ENCODE measurements around the gene GDPD5.

Gene GDPD5

DNA sequence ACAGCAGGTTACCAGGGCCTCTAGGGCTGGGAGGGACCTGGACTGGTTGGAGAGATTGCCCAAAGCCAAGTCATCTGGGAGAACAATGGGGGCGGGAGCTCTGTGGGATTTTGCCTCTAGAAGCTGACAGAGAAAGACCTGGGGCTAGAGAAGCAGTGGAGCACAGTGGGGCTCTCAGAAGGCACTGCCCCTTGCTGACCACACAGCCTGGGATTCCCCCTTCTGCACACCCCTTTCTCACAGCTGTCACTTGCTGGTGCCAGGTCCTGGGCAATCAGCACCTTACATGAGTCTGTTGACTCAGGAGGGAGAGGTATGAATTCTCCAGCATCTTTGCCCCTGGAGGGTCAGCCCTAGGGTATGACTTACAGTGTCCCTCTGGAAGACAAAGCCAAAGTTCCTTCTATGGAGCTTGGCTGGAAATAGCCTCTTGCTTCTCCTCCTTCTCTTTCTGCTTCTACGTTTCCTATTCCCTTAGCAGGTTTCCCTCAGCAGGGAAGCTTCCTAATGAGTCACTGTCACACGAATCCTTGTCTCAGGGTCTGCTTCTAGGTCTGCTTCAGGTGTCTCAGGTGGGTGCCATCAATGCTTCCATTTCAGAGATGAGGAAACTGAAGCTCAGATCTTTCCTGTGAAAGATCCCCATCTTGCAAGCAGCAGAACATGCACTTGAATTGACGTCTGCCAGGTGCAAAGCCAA, 27.0 kb downstream of the GDPD5 start:
- no peak overlapping the region for H3K4me2 ChIP-seq (ENCODE audit: low read length, poor library complexity, severe bottlenecking)
- peaks cover 18% of the 10 kb centered on the region for H3K4me1 ChIP-seq (ENCODE audit: control insufficient read depth, insufficient read depth, low read depth, low read length)
- DNase-seq: no peak
- no peak overlapping the region for H2AFZ ChIP-seq (ENCODE audit: low read depth, low read length)
- peak overlapping the region in 1 of 2 experiments; percentile 57 for H3K4me3 ChIP-seq (ENCODE audit: insufficient read depth in 1 of 2, low read depth in 1 of 2, low read length in 2 of 2)
- H3K18ac ChIP-seq (ENCODE audit: low read depth in 1 of 2, low read length in 2 of 2): no peak overlapping the region
- H4K8ac ChIP-seq (ENCODE audit: low read length): no peak overlapping the region
- no peak overlapping the region for H3K23ac ChIP-seq (ENCODE audit: low read length in 2 of 2)
- H2BK15ac ChIP-seq (ENCODE audit: low read depth, poor library complexity, severe bottlenecking): no peak overlapping the region
- H2AK5ac ChIP-seq (ENCODE audit: low read length, severe bottlenecking): peak overlapping the region; percentile 19
- H3K79me1 ChIP-seq (replicated peaks; ENCODE audit: low read length, poor library complexity, severe bottlenecking): no peaks in the 10 kb centered on the region
- no peak overlapping the region for H4K91ac ChIP-seq (ENCODE audit: low read length)
- no peak overlapping the region for H3K14ac ChIP-seq (ENCODE audit: low read length in 2 of 2)
- H3K27me3 ChIP-seq (ENCODE audit: control insufficient read depth in 1 of 2, insufficient read depth in 1 of 2, low read length in 2 of 2): no peaks in the 10 kb centered on the region
- WGBS: 57% methylated on average over 4 of the region's 4 CpGs
- H2BK120ac ChIP-seq (ENCODE audit: low read depth, low read length): no peak overlapping the region
- H3K36me3 ChIP-seq (ENCODE audit: control insufficient read depth in 1 of 2, insufficient read depth in 2 of 2, low read depth in 1 of 2, low read length in 2 of 2): no peaks in the 10 kb centered on the region
- no peaks in the 10 kb centered on the region for H3K9me3 ChIP-seq (ENCODE audit: control insufficient read depth, low read length)
- H3K4ac ChIP-seq (ENCODE audit: low read depth in 1 of 2, low read length in 2 of 2): no peak overlapping the region
- no peak overlapping the region for H3K27ac ChIP-seq (ENCODE audit: low read length, poor library complexity, severe bottlenecking)
- no peak overlapping the region for H2BK5ac ChIP-seq (ENCODE audit: low read depth, low read length, poor library complexity, severe bottlenecking)
- peak overlapping the region; percentile 50 for H3K9ac ChIP-seq (ENCODE audit: low read length)
- peak overlapping the region in 1 of 2 experiments; percentile 73 for H2BK12ac ChIP-seq (ENCODE audit: low read length in 2 of 2)

DNA sequence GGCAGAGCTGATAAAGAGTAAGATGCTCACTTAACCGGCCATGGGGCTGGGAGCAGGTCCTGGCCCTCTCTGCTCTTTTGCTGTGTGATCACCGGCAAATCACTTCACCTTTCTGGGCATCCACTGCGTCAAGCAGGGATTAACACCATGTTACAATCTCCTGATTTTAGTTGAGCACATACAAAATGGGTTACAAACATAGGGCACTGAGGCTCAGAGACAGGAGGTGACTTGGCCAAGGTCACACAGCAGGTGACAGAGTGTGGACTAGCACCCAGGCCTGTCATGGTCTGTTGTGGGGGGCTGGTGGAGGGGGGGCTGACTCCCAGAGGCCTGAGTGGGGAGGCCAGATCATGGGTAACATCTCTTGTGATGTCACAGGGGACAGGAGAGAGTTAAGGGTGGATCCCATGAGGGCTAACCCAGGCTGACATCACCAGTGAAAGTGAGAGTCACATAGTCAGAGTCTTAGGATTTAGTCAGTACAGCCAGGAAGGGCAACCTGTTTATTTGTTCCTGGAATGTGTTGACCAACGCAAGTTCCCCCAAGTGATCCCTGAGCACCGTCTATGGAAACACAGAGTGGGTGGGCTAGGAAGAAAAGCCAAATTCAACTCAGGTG, 27.8 kb downstream of the GDPD5 start:
- H3K27me3 ChIP-seq (ENCODE audit: control insufficient read depth in 1 of 2, insufficient read depth in 1 of 2, low read length in 2 of 2): no peaks in the 10 kb centered on the region
- 85% methylated on average over 5 of the region's 5 CpGs for WGBS
- no peaks in the 10 kb centered on the region for H3K9me3 ChIP-seq (ENCODE audit: control insufficient read depth, low read length)
- H3K4me3 ChIP-seq (ENCODE audit: insufficient read depth in 1 of 2, low read depth in 1 of 2, low read length in 2 of 2): no peak overlapping the region
- no peak overlapping the region for H2BK120ac ChIP-seq (ENCODE audit: low read depth, low read length)
- H3K18ac ChIP-seq (ENCODE audit: low read depth in 1 of 2, low read length in 2 of 2): no peak overlapping the region
- no peak for DNase-seq
- H4K91ac ChIP-seq (ENCODE audit: low read length): no peak overlapping the region
- peaks cover 18% of the 10 kb centered on the region for H3K4me1 ChIP-seq (ENCODE audit: control insufficient read depth, insufficient read depth, low read depth, low read length)
- no peak overlapping the region for H3K4ac ChIP-seq (ENCODE audit: low read depth in 1 of 2, low read length in 2 of 2)
- no peak overlapping the region for H3K9ac ChIP-seq (ENCODE audit: low read length)
- H2BK12ac ChIP-seq (ENCODE audit: low read length in 2 of 2): no peak overlapping the region
- H4K8ac ChIP-seq (ENCODE audit: low read length): no peak overlapping the region
- H2AFZ ChIP-seq (ENCODE audit: low read depth, low read length): no peak overlapping the region
- no peak overlapping the region for H3K4me2 ChIP-seq (ENCODE audit: low read length, poor library complexity, severe bottlenecking)
- no peak overlapping the region for H2AK5ac ChIP-seq (ENCODE audit: low read length, severe bottlenecking)
- no peaks in the 10 kb centered on the region for H3K36me3 ChIP-seq (ENCODE audit: control insufficient read depth in 1 of 2, insufficient read depth in 2 of 2, low read depth in 1 of 2, low read length in 2 of 2)
- no peak overlapping the region for H3K27ac ChIP-seq (ENCODE audit: low read length, poor library complexity, severe bottlenecking)
- H2BK15ac ChIP-seq (ENCODE audit: low read depth, poor library complexity, severe bottlenecking): no peak overlapping the region
- no peak overlapping the region for H3K14ac ChIP-seq (ENCODE audit: low read length in 2 of 2)
- no peaks in the 10 kb centered on the region for H3K79me1 ChIP-seq (replicated peaks; ENCODE audit: low read length, poor library complexity, severe bottlenecking)
- no peak overlapping the region for H2BK5ac ChIP-seq (ENCODE audit: low read depth, low read length, poor library complexity, severe bottlenecking)
- no peak overlapping the region for H3K23ac ChIP-seq (ENCODE audit: low read length in 2 of 2)

DNA sequence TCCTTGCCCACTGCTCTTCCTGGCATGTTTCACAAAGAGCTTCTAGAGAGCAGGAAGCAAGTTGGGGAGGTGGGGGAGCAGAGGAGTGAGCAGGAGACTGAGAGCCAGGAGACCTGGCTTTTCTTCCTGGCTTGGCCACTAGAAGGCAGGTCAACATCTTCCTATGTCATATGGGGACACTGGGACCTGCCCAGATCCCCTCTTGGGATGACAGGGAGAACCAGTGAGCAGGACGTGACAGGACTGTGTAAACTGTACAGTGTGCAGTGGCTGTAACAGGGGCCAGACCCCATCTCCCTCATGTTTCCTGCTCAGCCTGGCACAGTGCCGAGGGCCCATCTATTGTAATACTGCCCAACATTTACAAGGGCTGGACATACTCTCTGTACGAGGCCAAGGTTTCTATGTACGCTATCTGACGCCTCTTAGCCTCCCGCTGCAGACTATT, 29.4 kb downstream of the GDPD5 start:
- H3K9me3 ChIP-seq (ENCODE audit: control insufficient read depth, low read length): no peaks in the 10 kb centered on the region
- H2BK5ac ChIP-seq (ENCODE audit: low read depth, low read length, poor library complexity, severe bottlenecking): no peak overlapping the region
- peaks cover 24% of the 10 kb centered on the region for H3K4me1 ChIP-seq (ENCODE audit: control insufficient read depth, insufficient read depth, low read depth, low read length)
- no peak overlapping the region for H3K4me3 ChIP-seq (ENCODE audit: insufficient read depth in 1 of 2, low read depth in 1 of 2, low read length in 2 of 2)
- no peak overlapping the region for H3K23ac ChIP-seq (ENCODE audit: low read length in 2 of 2)
- no peak overlapping the region for H4K91ac ChIP-seq (ENCODE audit: low read length)
- no peak overlapping the region for H2AFZ ChIP-seq (ENCODE audit: low read depth, low read length)
- no peak overlapping the region for H3K4ac ChIP-seq (ENCODE audit: low read depth in 1 of 2, low read length in 2 of 2)
- H2BK15ac ChIP-seq (ENCODE audit: low read depth, poor library complexity, severe bottlenecking): no peak overlapping the region
- no peaks in the 10 kb centered on the region for H3K27me3 ChIP-seq (ENCODE audit: control insufficient read depth in 1 of 2, insufficient read depth in 1 of 2, low read length in 2 of 2)
- H3K27ac ChIP-seq (ENCODE audit: low read length, poor library complexity, severe bottlenecking): no peak overlapping the region
- H3K18ac ChIP-seq (ENCODE audit: low read depth in 1 of 2, low read length in 2 of 2): no peak overlapping the region
- H2BK12ac ChIP-seq (ENCODE audit: low read length in 2 of 2): no peak overlapping the region
- H2AK5ac ChIP-seq (ENCODE audit: low read length, severe bottlenecking): no peak overlapping the region
- 96% methylated on average over 6 of the region's 6 CpGs for WGBS
- H3K14ac ChIP-seq (ENCODE audit: low read length in 2 of 2): no peak overlapping the region
- H3K4me2 ChIP-seq (ENCODE audit: low read length, poor library complexity, severe bottlenecking): no peak overlapping the region
- no peak overlapping the region for H4K8ac ChIP-seq (ENCODE audit: low read length)
- H2BK120ac ChIP-seq (ENCODE audit: low read depth, low read length): no peak overlapping the region
- no peak overlapping the region for H3K9ac ChIP-seq (ENCODE audit: low read length)
- no peaks in the 10 kb centered on the region for H3K36me3 ChIP-seq (ENCODE audit: control insufficient read depth in 1 of 2, insufficient read depth in 2 of 2, low read depth in 1 of 2, low read length in 2 of 2)
- DNase-seq: no peak
- no peaks in the 10 kb centered on the region for H3K79me1 ChIP-seq (replicated peaks; ENCODE audit: low read length, poor library complexity, severe bottlenecking)

DNA sequence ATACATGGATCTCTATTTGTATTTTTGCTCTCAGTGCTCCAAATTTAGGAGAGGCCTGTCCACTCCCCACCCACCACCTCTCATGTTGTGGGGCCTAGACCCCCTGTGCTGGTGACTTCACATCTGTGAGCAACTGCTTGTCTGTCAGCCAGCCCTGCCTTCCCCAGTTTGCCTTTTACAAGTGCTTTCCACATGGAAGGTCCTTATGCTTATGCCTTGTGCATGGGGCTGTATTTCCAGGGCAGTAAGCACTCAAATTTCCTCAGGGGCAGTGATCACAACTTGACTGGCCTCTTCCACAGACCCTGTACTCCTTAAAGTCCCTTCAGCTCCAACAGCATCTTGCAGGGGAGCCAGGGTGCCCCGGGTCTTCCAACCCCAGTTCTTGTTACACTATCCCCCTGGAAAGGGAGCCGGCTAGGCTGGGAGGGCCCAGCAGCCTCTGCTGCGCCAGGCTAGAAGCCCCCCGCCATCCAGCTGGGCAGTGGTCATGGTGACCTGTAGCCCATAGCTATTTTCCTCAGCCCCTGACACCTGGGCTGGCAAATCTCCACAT, 29.9 kb downstream of the GDPD5 start:
- H4K8ac ChIP-seq (ENCODE audit: low read length): no peak overlapping the region
- no peak overlapping the region for H3K23ac ChIP-seq (ENCODE audit: low read length in 2 of 2)
- H3K14ac ChIP-seq (ENCODE audit: low read length in 2 of 2): no peak overlapping the region
- H3K27ac ChIP-seq (ENCODE audit: low read length, poor library complexity, severe bottlenecking): no peak overlapping the region
- no peak overlapping the region for H2AK5ac ChIP-seq (ENCODE audit: low read length, severe bottlenecking)
- H2BK120ac ChIP-seq (ENCODE audit: low read depth, low read length): no peak overlapping the region
- H3K36me3 ChIP-seq (ENCODE audit: control insufficient read depth in 1 of 2, insufficient read depth in 2 of 2, low read depth in 1 of 2, low read length in 2 of 2): no peaks in the 10 kb centered on the region
- H3K4me2 ChIP-seq (ENCODE audit: low read length, poor library complexity, severe bottlenecking): no peak overlapping the region
- 79% methylated on average over 4 of the region's 4 CpGs for WGBS
- H4K91ac ChIP-seq (ENCODE audit: low read length): no peak overlapping the region
- no peak for DNase-seq
- H2AFZ ChIP-seq (ENCODE audit: low read depth, low read length): no peak overlapping the region
- no peak overlapping the region for H2BK12ac ChIP-seq (ENCODE audit: low read length in 2 of 2)
- no peak overlapping the region for H3K4me3 ChIP-seq (ENCODE audit: insufficient read depth in 1 of 2, low read depth in 1 of 2, low read length in 2 of 2)
- H3K27me3 ChIP-seq (ENCODE audit: control insufficient read depth in 1 of 2, insufficient read depth in 1 of 2, low read length in 2 of 2): no peaks in the 10 kb centered on the region
- no peak overlapping the region for H2BK5ac ChIP-seq (ENCODE audit: low read depth, low read length, poor library complexity, severe bottlenecking)
- H3K9me3 ChIP-seq (ENCODE audit: control insufficient read depth, low read length): no peaks in the 10 kb centered on the region
- H3K4ac ChIP-seq (ENCODE audit: low read depth in 1 of 2, low read length in 2 of 2): no peak overlapping the region
- H3K4me1 ChIP-seq (ENCODE audit: control insufficient read depth, insufficient read depth, low read depth, low read length): peaks cover 27% of the 10 kb centered on the region
- no peak overlapping the region for H3K9ac ChIP-seq (ENCODE audit: low read length)
- no peak overlapping the region for H2BK15ac ChIP-seq (ENCODE audit: low read depth, poor library complexity, severe bottlenecking)
- no peaks in the 10 kb centered on the region for H3K79me1 ChIP-seq (replicated peaks; ENCODE audit: low read length, poor library complexity, severe bottlenecking)
- H3K18ac ChIP-seq (ENCODE audit: low read depth in 1 of 2, low read length in 2 of 2): no peak overlapping the region
